ENCODE results near the gene ROR2.

The ROR2 gene

GRCh38 chr9:91948101-91948596, 1.9 kb downstream of the ROR2 start:
- DNase-seq, result no peak

- no peak for DNase-seq
These were observed 3.2 kb downstream of the ROR2 start for GRCh38 chr9:91946653-91947488.

- DNase-seq, result no peak
These were observed 3.8 kb downstream of the ROR2 start for GRCh38 chr9:91946196-91946595.

- DNase-seq, result no peak
These were observed 4.5 kb downstream of the ROR2 start for GRCh38 chr9:91945277-91946085.

- no peak for DNase-seq
These were observed 5.3 kb downstream of the ROR2 start for GRCh38 chr9:91944711-91945110.

- DNase-seq, result no peak
These were observed 6.3 kb downstream of the ROR2 start for GRCh38 chr9:91943478-91944470.

- no peak for DNase-seq
These were observed 7.8 kb downstream of the ROR2 start for GRCh38 chr9:91942201-91942600.

- no peak for DNase-seq
These were observed 10.1 kb downstream of the ROR2 start for GRCh38 chr9:91939978-91940377.

GRCh38 chr9:91937727-91938126, 12.3 kb downstream of the ROR2 start:
- DNase-seq, result no peak

GRCh38 chr9:91937056-91937455, 13.0 kb downstream of the ROR2 start:
- no peak for DNase-seq

- no peak for DNase-seq
These were observed 14.1 kb downstream of the ROR2 start for GRCh38 chr9:91935805-91936514.

- no peak for DNase-seq
These were observed 14.8 kb downstream of the ROR2 start for GRCh38 chr9:91935066-91935749.

GRCh38 chr9:91934654-91935053, 15.4 kb downstream of the ROR2 start:
- DNase-seq, result no peak

- no peak for DNase-seq
These were observed 16.3 kb downstream of the ROR2 start for GRCh38 chr9:91933556-91934352.

- no peak for DNase-seq
These were observed 19.6 kb downstream of the ROR2 start for GRCh38 chr9:91930475-91930874.

- DNase-seq, result no peak
These were observed 20.7 kb downstream of the ROR2 start for GRCh38 chr9:91929331-91929730.

- DNase-seq, result no peak
These were observed 22.0 kb downstream of the ROR2 start for GRCh38 chr9:91927922-91928510.

GRCh38 chr9:91924090-91924489, 25.9 kb downstream of the ROR2 start:
- no peak for DNase-seq

GRCh38 chr9:91923145-91923544, 26.9 kb downstream of the ROR2 start:
- no peak for DNase-seq

- DNase-seq, result no peak
These were observed 28.7 kb downstream of the ROR2 start for GRCh38 chr9:91921371-91921770.

Measured in NCI-H146 (cell line).